Heart right ventricle (tissue), 16 donors: ENCODE results near the gene GRAMD2A. TPM values are rescaled to one million over a fixed set of nuclear protein-coding genes. Genes with fewer than 3 reads are reported as not detected.
"Not testable (repeated sequence)": the region's sequence is repeated elsewhere in the genome, so short reads cannot be mapped to it uniquely, and the experiment has no call there.

Experiments used
- ATAC-seq, 8 donors: fragments of 200-7000 bp; cut with Tn5 transposase; one replicate each; pipeline ENCODE4 v1.9.1; 2020; ENCODE audit warnings: mild to moderate bottlenecking in 8 of 8, moderate library complexity in 8 of 8, moderate number of reproducible peaks in 1 of 8
- DNase-seq, 2 donors: peaks; one replicate each; pipeline ENCODE4 v3.0.0-alpha.2; 2020
- H3K27ac ChIP-seq, 10 donors: fragments of 200-600 bp; sonication (generic) in 2 of 10; one replicate each; pipeline versions ENCODE4 v1.5.0 to v1.8.0; 2020 to 2022; ENCODE audit warnings: mild to moderate bottlenecking in 3 of 10
- H3K27me3 ChIP-seq, 7 donors: fragments of 200-600 bp; one replicate each; pipeline ENCODE4 v1.8.0; 2021 to 2022; ENCODE audit warnings: mild to moderate bottlenecking in 2 of 7
- H3K36me3 ChIP-seq, 9 donors: fragments of 200-600 bp; sonication (generic) in 1 of 9; one replicate each; pipeline versions ENCODE4 v1.5.0 to v1.8.0; 2020 to 2022; ENCODE audit warnings: mild to moderate bottlenecking in 2 of 9
- H3K4me1 ChIP-seq, 9 donors: fragments of 200-600 bp; sonication (generic) in 1 of 9; one replicate each; pipeline versions ENCODE4 v1.5.0 to v1.8.0; 2020 to 2022; ENCODE audit warnings: mild to moderate bottlenecking in 4 of 9
- H3K4me3 ChIP-seq, 10 donors: fragments of 200-600 bp; sonication (generic) in 2 of 10; one replicate each; pipeline versions ENCODE4 v1.5.0 to v1.8.0; 2020 to 2022; ENCODE audit warnings: mild to moderate bottlenecking in 7 of 10, moderate library complexity in 2 of 10
- H3K9me3 ChIP-seq, 11 donors: fragments of 200-600 bp in 10 of 11; sonication (generic) in 2 of 11; one replicate each; pipeline versions ENCODE4 v1.5.0 to v1.8.0; 2013 to 2022; ENCODE audit warnings: mild to moderate bottlenecking in 2 of 11, control low read depth in 1 of 11, moderate library complexity in 1 of 11
- CTCF ChIP-seq, 9 donors: fragments of 200-600 bp; sonication (generic) in 2 of 9; IDR thresholded peaks; one replicate each; pipeline versions ENCODE4 v1.5.0 to v1.8.0; 2021 to 2022; ENCODE audit warnings: antibody characterized with exemption in 9 of 9, mild to moderate bottlenecking in 5 of 9, moderate library complexity in 1 of 9
- WGBS, 2 donors: extraction: QIAGEN DNeasy Blood & Tissue Kit; methylation state at CpG; one replicate each; pipeline ENCODE4 v1.1.7; 2013; ENCODE audit warnings: inconsistent platforms in 1 of 2; 5-methylcytosine and 5-hydroxymethylcytosine counted together
- intact Hi-C, 10 donors: fragments of 100-400 bp; cut with DNase I; formaldehyde crosslinking; loops; one replicate each; pipeline versions ENCODE4 v1.11.1 to v1.14.2; 2022
- polyA plus RNA-seq, 2 donors: library from polyadenylated mRNA; stranded (reverse); fragments of 200-250 nt; gene quantifications; one replicate each; pipeline ENCODE4 v1.2.3, GENCODE V29; 2013
- total RNA-seq, 10 donors: library from RNA; stranded (reverse); fragmentation: NEBNext Ultra II Directional in 3 of 10; extraction: Animal tissue kit (Norgen Biotek cat#: 25700) in 3 of 10; gene quantifications; one replicate each; pipeline versions ENCODE4 v1.2.1 to v1.2.4, GENCODE V29; 2021 to 2023
- donor health status: Arrhythmogenic right ventricular cardiomyopathy.
- donor health status: ischemic (EF 13 %, LVEDD 7.1; RV severe dilation, severe dysfunction).
- donor health status: healthy with polysubstance abuse.
- donor health status: DM: no; HTN: yes; CAD: no.
- donor health status: DM: no; HTN: no; CAD: no.
- donor health status: ischemic (EF 25% LVEDD 6.9; RV normal size, moderate dysfunction).
- donor health status: ischemic (EF 25% LVEDD 5.7; RV mildly dilated, moderate dysfunction).
- donor health status: healthy.
- donor health status: DM: yes; HTN: yes; CAD: no.
- donor health status: Ischemic cardiomyopathy.
- donor health status: ischemic (EF 35%, LVEDD 5.7; RV mildly dilated, moderate dysfunction).
- donor health status: nonischemic (EF 11% LVEDD 7.7; RV severe dilation, severe dysfunction).
- donor health status: DM: yes; HTN: yes; CAD: no.
- donor health status: PGD.
- donor health status: ischemic (EF 29% LVEDD 5.4; RV normal size, mild dysfunction).
- donor health status: nonischemic (EF 23%, LVEDD 6.1; RV moderate dilation, normal function).

The GRAMD2A gene
- total and polyA plus RNA-seq, 12 donors, result 0.06 to 0.20 TPM; not detected in 10

- Histone ChIP-seq H3K27me3 (no peaks in the 10 kb centered on the region), H3K4me3 (no peak overlapping the region)
Observed at GRCh38 chr15:72173401-72173800, 24.2 kb downstream of the GRAMD2A start.

GRCh38 chr15:72172796-72173195, 24.8 kb downstream of the GRAMD2A start:
- Histone ChIP-seq H3K4me3 (no peak overlapping the region), H3K27me3 (no peaks in the 10 kb centered on the region), H3K27ac (no peak overlapping the region), H3K36me3 (no peaks in the 10 kb centered on the region), H3K9me3 (no peaks in the 10 kb centered on the region), H3K4me1 (peaks cover 0 to 13% (median 4%) of the 10 kb centered on the region in 9 donors)
- intact Hi-C loops, result no loop called here
- DNase-seq (no peak), ATAC-seq (no peak)
- WGBS, 2 donors, result 85 to 86% methylated on average over 5 of the region's 5 CpGs
- no peak for TF ChIP-seq CTCF (IDR thresholded peaks at IDR 0.05)

More at GRCh38 chr15:72173401-72173800, 24.2 kb downstream of the GRAMD2A start:
- no peak overlapping the region for H3K27ac ChIP-seq
- no peaks in the 10 kb centered on the region for H3K36me3 ChIP-seq
- TF ChIP-seq CTCF (IDR thresholded peaks at IDR 0.05), result no peak
- intact Hi-C loops, result no loop called here
- no peak for DNase-seq
- peaks cover 0 to 7% (median 3%) of the 10 kb centered on the region in 9 donors for H3K4me1 ChIP-seq
- ATAC-seq, result no peak
- no peaks in the 10 kb centered on the region for H3K9me3 ChIP-seq
- WGBS, 2 donors, result 84 to 87% methylated on average over 6 of the region's 6 CpGs

- H3K27ac ChIP-seq, H3K9me3 ChIP-seq, H3K4me3 ChIP-seq, DNase-seq, intact Hi-C loops, ATAC-seq, H3K27me3 ChIP-seq, H3K36me3 ChIP-seq: not testable (repeated sequence)
- 90% methylated on average over 10 of the region's 10 CpGs for WGBS, 2 donors
- H3K4me1 ChIP-seq, result peaks cover 0 to 13% (median 4%) of the 10 kb centered on the region in 9 donors
Observed at GRCh38 chr15:72171978-72172377, 25.6 kb downstream of the GRAMD2A start.

- intact Hi-C loops, result no loop called here
Observed at GRCh38 chr15:72170691-72171090, 26.9 kb downstream of the GRAMD2A start.

More at GRCh38 chr15:72170691-72171090, 26.9 kb downstream of the GRAMD2A start:
- Histone ChIP-seq H3K27me3 (peaks cover 0 to 5% (median 0%) of the 10 kb centered on the region in 7 donors), H3K27ac (no peak overlapping the region), H3K36me3 (no peaks in the 10 kb centered on the region), H3K4me1 (peaks cover 0 to 13% (median 4%) of the 10 kb centered on the region in 9 donors), H3K4me3 (no peak overlapping the region), H3K9me3 (no peaks in the 10 kb centered on the region)
- 90 to 94% methylated on average over 7 of the region's 7 CpGs for WGBS, 2 donors
- no peak for TF ChIP-seq CTCF (IDR thresholded peaks at IDR 0.05)
- DNase-seq (no peak), ATAC-seq (no peak)
